ENCODE data around the gene FBXO45.
A peak's percentile ranks its signal among the peaks of the same experiment; 100 is the strongest.

DNA sequence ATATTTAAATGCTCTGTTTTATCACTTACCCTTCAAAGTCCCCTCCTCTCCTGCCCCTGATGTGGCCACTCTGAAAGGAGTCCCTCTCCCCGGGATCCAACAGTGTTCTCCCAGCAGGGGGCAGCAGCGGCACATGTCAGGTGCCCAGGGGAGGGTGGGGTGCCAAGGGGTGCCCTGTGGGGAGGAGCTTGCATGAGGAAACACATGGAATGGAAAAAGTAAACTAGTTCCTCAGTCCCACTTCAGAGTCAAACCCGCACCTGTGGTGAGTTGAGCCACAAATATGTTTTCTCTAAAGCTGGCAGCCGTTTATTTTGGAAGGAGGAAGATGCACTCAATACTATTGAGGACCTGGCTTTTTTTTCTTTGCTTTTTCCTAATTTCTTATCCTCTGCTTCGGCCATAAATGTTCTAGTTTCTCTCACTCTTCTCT is 40.9 kb downstream of the FBXO45 start:
- TF ChIP-seq, protein P1, sequence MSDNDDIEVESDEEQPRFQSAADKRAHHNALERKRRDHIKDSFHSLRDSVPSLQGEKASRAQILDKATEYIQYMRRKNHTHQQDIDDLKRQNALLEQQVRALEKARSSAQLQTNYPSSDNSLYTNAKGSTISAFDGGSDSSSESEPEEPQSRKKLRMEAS (IDR thresholded peaks at IDR 0.05; ENCODE audit: low read depth, low read length): 0 out of 2 replicates have a peak, but pooled peaks have one; percentile 41
- TF ChIP-seq BMI1 (IDR thresholded peaks at IDR 0.05; ENCODE audit: borderline replicate concordance) (no peak), CTCF (IDR thresholded peaks at IDR 0.05 in 2 of 3, conservative IDR thresholded peaks at IDR 0.05 in 1 of 3; ENCODE audit: control insufficient read depth in 2 of 3, extremely low read depth in 1 of 3, insufficient read depth in 1 of 3, low read depth in 3 of 3, low read length in 3 of 3) (peak; percentile 83 to 95 (median 92))
